HG03280 (cell line): ENCODE data around the gene CAMKK1.
"Not testable (repeated sequence)": the region's sequence is repeated elsewhere in the genome, so short reads cannot be mapped to it uniquely, and the experiment has no call there.

Experiments used
- ATAC-seq: cut with Tn5 transposase; IDR thresholded peaks from one replicate; pipeline ENCODE4 v1.9.1; 2021; ENCODE audit warnings: mild to moderate bottlenecking, moderate library complexity; ENCODE audit not compliant: unreplicated experiment

Gene CAMKK1

DNA sequence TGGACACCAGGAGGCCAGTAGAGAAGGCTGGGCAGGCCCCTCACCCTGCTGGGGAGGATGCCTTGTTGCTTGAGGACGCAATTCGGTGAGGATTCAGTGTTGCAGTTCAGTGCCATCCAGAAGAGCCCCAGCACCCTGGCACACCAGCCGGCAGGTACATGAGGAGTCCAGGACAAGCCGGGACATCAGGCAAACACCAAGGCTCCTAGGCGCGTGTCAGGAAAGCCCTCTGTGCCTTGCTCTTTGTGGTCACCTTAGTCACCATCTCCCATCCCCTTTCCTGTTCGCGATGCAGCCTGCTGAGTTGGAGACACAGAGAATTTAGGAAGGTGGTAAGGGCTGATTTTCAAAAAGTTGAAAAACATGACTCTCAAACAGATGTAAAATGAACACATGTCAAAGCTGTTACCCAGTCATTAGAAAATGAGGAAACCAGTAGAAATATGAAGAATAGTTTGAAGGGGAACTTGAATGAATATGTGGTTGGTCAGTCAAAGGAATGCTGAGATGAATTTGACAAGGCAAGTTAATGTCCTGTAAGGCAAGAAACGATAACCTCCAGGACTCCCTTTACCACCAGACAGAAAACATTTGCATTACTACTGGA, 44.5 kb downstream of the CAMKK1 start:
- no peak for ATAC-seq

GRCh38 chr17:3847165-3847670, 45.6 kb downstream of the CAMKK1 start:
- ATAC-seq, result no peak

DNA sequence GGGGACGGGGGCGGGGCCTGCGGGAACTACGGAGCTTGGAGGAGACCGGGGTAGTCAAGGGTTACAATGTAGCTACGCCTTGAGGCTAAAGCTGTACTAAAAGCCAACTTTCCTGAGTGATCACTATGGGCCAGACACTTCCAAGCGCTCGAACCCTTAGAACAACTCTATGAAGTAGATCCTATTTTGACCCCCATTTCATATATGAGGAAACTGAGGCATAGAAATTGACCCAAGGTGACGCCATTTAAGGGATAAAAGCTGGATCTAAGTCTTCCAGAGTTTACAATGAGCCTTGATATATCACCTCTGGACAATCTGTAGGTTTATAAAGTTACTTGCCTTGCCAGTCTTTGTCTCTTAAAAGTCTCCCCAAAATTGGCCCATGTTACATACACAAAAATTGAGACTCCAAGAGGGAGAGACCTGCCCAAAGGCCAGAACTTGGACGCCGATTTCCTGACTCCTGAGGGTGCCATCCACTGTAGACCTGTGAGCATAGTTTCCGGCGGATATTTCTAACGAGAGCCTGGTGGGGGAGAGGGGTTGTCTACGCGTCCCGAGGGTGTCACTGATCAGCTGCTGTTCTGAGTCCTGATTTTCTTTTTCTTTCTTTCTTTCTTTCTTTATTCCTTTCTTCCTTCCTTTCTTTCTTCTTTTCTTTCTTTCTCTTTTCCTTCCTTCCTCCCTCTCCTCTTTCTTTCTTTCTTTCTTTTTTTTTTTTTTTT, 46.3 kb downstream of the CAMKK1 start:
- no peak for ATAC-seq

GRCh38 chr17:3845621-3846436, 47.0 kb downstream of the CAMKK1 start, which contains the start of gene NCBP3:
Gene NCBP3 (minus strand): TSS chr17:3846246. CDS start chr17:3846223, 23 bp downstream.
- peak; percentile 97 for ATAC-seq

GRCh38 chr17:3845291-3845620, 47.6 kb downstream of the CAMKK1 start:
- ATAC-seq, result peak; percentile 11

DNA sequence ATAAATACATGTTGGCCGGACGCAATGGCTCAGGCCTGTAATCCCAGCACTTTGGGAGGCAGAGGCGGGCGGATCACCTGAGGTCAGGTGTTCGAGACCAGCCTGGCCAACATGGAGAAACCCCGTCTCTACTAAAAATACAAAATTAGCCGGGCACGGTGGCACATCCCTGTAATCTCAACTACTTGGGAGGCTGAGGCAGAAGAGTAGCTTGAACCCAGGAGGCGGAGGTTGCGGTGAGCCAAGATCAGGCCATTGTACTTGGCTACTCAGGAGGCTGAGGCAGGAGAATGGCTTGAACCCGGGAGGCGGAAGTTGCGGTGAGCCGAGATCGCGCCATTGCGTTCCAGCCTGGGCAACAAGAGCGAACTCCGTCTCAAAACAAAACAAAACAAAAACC, 48.3 kb downstream of the CAMKK1 start:
- not testable (repeated sequence) for ATAC-seq

GRCh38 chr17:3843935-3844516, 48.8 kb downstream of the CAMKK1 start:
- no peak for ATAC-seq

DNA sequence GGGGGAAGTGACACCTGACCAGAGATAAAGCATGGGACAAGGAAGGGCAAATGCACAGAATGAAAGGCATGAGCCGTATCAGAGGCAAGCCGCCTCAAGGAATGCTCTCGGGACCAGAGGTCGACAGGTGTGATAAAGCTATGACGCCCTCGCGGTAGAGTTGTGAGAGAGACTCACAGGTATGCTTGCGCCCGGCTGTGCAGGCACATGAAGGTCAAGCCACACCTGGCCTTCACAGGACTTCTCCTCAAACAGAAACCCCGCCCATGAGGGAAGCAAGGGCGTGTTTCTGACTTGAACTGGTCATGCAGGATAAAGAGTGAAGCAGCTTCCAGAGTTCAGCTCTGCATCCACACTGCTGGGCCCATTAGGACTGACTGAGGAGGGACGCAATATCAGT, 54.6 kb downstream of the CAMKK1 start:
- ATAC-seq, result no peak

DNA sequence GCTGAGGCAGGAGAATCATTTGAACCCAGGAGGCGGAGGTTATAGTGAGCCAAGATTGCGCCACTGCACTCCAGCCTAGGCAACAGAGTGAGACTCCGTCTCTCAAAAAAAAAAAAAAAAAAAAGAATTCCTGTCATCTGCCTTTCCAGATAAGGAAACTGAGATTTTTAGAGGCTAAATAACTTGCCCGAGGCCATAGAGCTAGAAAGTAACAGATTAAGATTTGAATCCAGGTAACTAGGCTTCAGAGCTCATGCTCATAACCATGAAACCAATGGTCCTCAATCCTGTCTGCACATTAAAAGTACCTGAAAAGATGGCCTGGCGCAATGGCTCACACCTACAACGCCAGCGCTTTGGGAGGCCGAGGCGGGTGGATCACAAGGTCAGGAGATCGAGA, 56.3 kb downstream of the CAMKK1 start:
- no peak for ATAC-seq

- no peak for ATAC-seq
These were observed 57.2 kb downstream of the CAMKK1 start for GRCh38 chr17:3835410-3836229.

- ATAC-seq, result no peak
These were observed 58.0 kb downstream of the CAMKK1 start for GRCh38 chr17:3834811-3835210.

- ATAC-seq, result no peak
These were observed 64.0 kb downstream of the CAMKK1 start for GRCh38 chr17:3828852-3829232.

GRCh38 chr17:3828151-3828851, 64.6 kb downstream of the CAMKK1 start:
- no peak for ATAC-seq

DNA sequence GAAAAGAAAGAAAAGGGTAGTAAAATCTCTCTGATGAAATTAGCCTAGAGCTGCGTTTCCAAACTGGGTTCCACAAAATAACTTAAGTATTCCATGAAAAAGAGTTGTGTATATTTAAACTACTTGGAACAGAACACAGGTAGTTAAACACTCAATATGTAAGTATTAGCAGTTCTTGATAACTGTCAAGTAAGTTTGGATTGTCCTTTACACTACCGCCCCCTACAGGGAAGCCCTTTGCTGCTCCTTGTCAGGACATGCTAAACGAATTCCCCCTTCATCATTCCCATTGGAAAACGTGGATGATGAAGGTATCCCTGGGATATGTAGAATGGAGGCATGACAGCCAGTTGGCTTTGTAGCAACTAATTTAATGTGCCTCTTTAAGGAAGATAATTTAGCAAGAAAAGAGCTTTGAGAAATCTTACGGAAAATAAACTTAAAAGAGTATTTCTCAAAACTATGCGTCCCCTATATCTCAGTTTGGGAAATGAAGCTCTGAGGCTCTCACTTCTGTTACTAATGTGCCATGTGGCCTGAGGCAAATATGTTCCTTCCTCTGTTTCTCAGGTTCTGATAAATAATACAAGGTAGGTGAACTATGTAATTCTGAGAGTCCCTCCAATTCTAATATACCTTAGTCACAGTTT, 65.6 kb downstream of the CAMKK1 start:
- no peak for ATAC-seq

DNA sequence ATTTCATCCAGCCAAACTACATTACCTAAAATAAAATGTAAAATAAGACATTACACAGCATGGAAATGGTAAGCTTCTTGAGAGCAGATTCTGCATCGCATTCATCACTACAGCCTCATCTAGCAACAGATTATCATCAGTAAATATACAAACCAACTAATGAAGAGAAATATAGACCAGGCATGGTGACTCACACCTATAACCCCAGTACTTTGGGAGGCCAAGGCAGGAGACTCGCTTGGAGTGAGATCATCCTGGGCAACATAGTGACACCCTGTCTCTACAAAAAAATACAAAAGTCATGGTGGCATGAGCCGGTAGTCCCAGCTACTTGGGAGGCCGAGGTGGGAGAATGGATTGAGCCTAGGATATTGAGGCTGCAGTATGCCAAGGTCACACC, 66.7 kb downstream of the CAMKK1 start:
- ATAC-seq, result no peak

DNA sequence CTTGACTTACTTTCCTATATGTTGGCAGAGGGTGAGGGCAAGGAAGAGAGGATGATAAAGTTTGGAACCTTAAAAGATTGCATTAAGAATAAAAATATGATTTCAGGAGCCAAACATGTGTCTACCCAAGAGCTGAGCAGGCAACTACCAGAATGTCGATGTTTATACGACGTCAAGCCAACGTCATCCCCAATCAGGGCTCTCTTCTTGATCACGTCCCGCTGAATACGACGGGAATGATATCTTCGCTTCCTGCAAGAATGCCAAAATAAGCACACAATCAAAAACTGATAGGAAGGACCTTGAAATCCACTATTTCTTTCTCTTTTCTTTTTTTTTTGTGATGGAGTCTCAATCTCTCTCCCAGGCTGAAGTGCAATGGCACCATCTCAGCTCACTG, 71.8 kb downstream of the CAMKK1 start:
- no peak for ATAC-seq

DNA sequence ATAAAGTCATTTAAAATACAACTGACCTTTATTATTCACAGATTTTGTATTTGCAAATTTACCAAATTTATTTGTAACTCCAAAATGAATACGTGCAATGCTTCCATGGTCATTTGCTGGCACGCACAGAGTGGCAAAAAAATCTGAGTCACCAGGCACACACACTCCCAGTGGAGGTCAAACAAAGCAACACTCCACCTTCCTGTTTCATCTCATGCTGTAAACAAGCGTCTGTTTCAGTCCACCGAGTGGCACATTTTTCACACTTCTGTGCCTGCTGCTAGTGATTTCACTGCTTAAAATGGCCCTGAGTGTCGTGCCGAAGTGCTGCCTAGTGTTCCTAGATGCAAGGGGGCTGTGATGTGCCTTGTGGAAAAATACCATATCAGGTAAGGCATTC, 74.1 kb downstream of the CAMKK1 start:
- ATAC-seq, result no peak

GRCh38 chr17:3817851-3818605, 74.8 kb downstream of the CAMKK1 start:
- ATAC-seq, result no peak

GRCh38 chr17:3815925-3816324, 76.9 kb downstream of the CAMKK1 start:
- ATAC-seq, result no peak
